Measurements from ENCODE around the gene RAB34.

DNA sequence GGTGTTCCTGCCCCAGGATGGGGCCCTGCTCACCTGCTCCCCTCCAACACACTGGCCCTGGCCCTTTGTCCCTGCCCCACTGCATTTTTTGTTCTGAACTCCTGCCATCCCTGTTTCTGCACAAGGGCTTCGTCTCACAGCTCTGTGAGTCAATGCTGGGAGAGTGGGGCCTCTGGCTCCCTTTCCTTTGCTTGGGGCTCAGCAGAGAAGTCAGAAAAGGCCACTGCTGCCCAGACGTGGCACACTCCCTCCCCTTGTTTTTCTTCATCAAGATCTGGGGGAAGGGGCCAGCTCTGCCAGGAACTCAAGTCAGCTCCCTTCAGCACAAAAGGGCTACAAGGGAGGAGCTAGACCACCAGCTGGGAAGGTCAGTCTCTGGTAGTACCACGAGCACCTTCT lies 14.9 kb downstream of the RAB34 start:
- TF ChIP-seq, protein P1, sequence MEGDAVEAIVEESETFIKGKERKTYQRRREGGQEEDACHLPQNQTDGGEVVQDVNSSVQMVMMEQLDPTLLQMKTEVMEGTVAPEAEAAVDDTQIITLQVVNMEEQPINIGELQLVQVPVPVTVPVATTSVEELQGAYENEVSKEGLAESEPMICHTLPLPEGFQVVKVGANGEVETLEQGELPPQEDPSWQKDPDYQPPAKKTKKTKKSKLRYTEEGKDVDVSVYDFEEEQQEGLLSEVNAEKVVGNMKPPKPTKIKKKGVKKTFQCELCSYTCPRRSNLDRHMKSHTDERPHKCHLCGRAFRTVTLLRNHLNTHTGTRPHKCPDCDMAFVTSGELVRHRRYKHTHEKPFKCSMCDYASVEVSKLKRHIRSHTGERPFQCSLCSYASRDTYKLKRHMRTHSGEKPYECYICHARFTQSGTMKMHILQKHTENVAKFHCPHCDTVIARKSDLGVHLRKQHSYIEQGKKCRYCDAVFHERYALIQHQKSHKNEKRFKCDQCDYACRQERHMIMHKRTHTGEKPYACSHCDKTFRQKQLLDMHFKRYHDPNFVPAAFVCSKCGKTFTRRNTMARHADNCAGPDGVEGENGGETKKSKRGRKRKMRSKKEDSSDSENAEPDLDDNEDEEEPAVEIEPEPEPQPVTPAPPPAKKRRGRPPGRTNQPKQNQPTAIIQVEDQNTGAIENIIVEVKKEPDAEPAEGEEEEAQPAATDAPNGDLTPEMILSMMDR (IDR thresholded peaks at IDR 0.05; ENCODE audit: low read depth, low read length, poor library complexity, severe bottlenecking) = no peak
- no peak for TF ChIP-seq EZH2phosphoT487 (IDR thresholded peaks at IDR 0.05; ENCODE audit: borderline replicate concordance, low read length)
